T-helper 1 cell treated with Interleukin-12 subunit alpha and Interleukin-12 subunit beta and Interleukin-4 antibody, amounts not matched to agents 30 ng/mL and 1 ng/mL, for 36 hours (primary cell): ENCODE data around the gene ROBO1. TPM values are rescaled to one million over a fixed set of nuclear protein-coding genes. Genes with fewer than 3 reads are reported as not detected.
"Not testable (repeated sequence)": the region's sequence is repeated elsewhere in the genome, so short reads cannot be mapped to it uniquely, and the experiment has no call there.

Experiments
- intact Hi-C: fragments of 100-400 bp; cut with micrococcal nuclease; formaldehyde crosslinking; loops from one replicate; pipeline ENCODE4 v1.15.1; 2024
- total RNA-seq: library from RNA; stranded (reverse); gene quantifications from 2 replicates; pipeline ENCODE4 v1.2.3, GENCODE V29; 2022

Gene ROBO1
- total RNA-seq, 1 donor from 2014 or later: 0.93 TPM

DNA sequence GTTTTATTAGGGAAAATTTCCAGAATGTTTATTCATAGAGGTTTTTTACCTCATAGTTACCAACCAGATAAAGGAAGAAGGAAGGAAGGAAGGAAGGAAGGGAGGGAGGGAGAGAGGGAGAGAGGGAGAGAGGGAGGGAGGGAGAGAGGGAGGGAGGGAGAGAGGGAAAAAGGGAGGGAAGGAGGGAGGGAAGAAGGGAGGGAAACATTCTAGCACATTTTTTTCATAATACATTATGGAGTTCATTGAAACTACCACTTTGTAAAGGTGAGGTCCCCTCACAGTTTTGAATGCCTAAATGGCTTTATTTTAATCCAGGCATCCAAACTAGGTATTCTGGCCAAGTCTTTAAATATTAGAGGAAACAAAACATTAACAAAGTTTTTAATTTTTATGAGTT is 1049.1 kb downstream of the ROBO1 start:
- intact Hi-C loops: no loop called here

DNA sequence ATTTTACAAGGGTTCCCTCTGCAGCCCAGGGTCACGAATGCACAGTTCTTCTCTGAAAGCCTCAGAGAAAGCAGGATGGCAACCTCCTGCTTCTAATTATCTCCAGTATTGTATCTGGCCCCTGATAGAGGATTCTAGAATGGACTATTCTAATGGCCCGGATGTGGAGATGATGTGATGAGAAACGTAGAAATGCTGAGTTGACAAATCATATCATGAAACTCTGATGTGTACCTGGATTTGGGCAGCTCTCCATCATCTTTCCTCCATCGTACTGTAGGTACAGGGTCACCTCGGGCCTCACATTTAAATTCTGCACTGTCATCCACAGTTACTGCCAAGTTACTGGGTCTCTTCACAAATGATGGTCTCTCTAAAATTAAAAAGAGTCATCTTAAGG is 1050.8 kb downstream of the ROBO1 start:
- intact Hi-C loops: no loop called here

DNA sequence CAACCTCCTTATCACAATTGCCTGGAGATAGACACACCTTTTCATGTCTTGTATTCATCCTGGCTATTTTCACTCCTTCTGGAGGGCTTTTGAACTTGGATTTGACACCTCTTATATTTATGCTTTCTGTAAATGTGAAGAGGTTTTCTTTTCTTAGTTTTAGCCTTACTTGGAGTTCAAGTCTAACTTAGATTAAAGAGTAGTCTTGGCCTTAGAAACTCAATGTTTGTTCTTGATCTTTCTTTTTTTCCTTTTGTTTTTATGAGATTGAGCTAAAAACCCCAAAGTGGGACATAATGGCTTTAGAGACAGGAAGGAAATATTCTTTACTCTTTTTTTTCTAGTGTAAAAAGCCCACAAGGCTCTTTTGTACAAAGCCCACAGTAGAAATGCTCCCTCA is 1054.9 kb downstream of the ROBO1 start:
- intact Hi-C loops: no loop called here

DNA sequence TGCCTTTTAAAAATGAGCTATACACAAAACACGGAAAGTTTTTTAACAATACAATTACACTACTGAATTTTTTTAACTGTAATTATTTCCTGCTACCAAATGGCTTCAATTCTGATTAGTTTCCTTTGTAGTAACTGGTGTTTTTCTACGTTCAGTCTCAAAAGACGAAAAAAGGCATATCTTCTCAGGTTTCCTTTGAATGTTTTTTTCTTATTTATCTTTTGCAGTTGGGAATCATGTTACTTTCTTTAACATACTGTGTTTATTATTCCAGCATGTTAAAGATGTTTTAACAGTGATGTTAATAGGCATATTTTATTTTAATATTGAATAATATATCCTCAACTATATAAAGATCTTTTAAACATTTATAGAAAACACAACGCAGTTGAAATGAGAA is 1055.5 kb downstream of the ROBO1 start:
- intact Hi-C loops: no loop called here

DNA sequence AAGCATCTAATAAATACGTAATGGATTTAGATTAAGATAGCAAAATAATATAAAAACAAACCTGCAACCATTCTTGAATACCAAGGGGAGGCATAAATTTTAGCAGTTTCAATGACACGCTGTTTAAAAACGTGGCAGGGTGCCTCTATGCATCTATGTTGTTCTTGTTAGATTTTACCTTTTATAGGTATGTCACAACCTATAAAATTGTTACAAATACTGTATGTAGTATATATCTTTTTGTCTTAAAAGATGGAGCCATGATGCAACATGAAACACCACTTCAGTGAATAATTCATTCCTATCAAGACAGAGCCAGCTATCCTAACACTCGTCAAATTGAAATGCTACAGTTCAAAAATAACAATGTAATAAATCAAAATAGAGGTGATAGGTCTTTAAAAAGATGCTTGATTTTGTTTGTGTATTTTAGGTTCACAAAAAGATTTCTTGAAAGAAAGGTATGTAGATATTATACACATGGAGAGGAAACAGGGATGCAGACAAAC is 1059.2 kb downstream of the ROBO1 start:
- intact Hi-C loops: no loop called here

DNA sequence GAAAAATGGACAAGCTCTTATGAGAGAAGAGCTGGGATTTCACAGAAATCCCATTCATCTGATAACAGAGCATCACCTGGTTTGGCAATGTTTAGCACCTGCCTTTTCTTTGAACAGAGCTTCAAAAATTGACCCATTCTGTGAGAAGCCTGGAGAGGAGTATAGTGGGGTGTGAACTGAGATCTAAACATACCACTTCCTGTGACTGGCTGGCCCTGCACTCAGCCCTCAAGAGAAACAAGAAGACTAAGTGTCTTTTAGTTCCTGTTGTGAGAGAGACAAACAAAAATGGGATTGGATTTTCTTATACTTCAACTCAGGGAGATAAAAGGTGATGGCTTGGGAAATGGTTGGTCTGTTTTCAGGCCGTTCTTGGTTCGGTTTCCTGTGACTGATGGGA is 1060.2 kb downstream of the ROBO1 start:
- intact Hi-C loops: no loop called here

DNA sequence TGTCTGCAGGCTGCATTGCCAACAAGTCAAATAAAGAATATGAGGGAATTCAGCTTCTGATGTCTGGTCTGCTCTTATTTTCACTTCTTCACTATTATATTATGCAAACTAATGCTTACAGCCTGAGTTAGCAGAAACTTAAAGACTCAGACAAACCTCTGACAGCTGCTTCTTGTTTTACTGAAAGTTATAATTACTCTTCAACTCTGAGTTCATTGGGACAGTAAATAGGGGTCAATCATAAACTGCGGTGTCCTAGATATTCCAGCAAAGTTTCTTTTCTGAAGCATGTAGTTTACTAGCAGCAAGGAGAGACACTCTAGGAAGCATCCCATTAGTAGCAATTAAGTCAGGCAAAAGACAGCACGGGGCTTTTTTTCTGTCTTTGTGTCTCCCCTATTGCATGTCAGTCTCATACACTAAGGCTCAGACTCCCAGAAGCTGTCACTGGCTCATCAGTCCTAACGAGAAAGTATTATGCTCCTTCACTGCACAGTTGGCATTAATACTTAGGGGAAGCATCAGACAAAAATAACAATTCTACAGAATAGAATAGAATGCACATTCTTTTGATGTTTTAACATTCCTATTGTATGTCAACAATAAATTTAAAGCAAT is 1060.8 kb downstream of the ROBO1 start:
- intact Hi-C loops: no loop called here

DNA sequence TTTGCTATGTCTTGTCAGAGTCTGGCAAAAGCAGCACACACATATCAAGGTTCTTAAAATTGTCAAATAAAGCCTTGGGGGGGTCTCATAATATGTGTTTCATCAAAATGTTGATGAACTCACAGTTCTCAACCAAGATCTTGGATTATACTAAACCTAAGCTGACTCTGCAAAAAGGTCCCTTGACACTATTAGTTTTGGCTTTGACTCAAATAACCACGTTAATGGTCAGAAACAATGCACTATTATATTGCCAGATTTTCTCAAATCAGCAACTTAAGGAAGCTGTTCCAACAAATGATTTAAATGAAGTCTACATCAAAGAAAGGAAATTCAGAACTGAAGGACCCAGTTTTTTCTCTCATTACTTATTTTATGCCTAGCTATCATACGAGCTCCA is 1063.9 kb downstream of the ROBO1 start:
- intact Hi-C loops: no loop called here

DNA sequence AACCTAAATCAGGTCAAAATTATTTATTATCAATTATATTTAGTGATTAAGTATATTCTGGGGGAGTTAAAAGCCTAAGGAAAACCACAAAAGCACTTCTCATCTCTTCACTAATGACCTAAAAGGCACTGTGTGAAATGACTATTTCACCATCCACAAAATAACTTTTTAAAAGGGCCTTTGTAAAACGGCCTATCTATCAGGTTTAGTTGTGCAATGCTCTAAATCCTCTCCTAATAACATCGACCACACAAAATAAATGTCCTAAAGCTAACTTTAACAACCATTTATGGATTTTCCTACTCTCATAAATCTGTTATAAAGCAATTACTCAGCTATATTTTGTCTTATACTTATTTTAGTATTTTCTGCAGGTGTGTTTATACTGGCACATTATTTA is 1066.3 kb downstream of the ROBO1 start:
- intact Hi-C loops: no loop called here

DNA sequence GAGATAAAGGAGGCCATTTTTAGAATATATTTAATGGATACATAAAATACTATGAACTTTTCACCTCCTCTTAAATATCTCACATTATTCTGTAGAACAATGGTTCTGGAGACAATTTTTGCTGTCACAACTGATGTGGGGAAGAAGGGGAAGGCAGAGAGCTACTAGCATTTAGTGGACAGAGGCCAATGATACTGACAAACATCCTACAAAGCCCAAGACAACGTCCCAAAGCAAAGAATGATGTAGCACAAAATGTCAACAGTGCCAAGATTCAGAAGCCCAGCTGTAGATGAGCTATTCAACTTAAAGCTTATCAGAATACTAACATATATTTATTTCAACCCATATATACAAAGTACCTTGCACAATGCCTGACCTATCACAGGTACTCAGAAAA is 1069.4 kb downstream of the ROBO1 start:
- intact Hi-C loops: no loop called here

DNA sequence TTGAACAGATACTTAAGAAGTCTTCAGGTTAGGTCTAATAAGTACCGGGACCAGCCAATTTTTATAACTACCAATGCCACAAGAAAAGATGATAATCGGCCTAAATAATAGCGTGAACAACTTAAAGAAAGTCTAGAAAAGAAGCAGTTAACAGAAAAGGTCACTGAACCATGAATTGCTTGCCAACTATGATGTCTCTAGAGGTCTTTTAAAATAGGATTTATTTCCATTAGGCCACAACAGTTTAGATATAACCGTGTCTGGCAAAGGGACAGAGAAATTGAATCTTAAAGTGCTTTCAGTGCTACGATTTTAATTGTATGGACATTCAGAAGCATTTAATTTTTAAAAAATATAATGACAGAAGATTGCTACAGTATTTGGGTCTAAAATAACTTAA is 1070.4 kb downstream of the ROBO1 start:
- intact Hi-C loops: no loop called here

DNA sequence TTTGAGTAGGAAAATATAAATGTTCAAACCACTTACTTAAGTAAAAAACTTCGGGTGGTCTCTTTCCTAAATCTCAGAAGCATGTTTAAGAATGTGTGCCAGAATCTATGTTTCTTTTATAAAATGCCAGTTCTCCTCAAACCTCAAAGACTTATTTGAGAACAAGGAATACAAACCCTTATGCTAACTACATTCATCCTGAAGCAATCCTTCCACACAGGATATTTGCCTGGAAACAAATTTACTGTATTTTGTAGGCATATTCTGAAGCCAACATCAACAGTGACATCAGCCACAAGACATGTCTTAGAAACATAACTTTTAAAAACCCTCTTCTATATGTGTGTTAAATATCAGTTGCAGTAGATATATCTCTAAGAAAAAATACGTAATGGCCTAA is 1077.0 kb downstream of the ROBO1 start:
- intact Hi-C loops: no loop called here

DNA sequence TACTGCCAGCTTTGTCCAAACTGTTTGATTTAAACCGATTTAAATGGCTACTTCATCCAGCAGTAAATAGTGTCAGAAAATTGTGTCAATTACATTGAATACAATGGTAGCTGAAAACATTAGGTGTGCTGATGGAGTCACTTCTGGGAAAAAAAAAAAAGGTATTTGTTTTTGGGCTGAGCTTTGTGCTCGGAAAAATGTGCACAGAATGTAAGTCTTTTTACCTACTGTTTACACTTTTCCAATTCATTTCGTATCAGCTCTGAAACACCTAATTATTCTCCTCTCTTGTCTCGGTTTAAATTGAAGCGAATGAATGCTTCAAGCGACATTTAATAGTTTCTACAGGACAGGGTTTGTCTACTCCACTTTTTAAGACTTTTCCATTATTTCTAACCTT is 1078.4 kb downstream of the ROBO1 start:
- intact Hi-C loops: no loop called here

DNA sequence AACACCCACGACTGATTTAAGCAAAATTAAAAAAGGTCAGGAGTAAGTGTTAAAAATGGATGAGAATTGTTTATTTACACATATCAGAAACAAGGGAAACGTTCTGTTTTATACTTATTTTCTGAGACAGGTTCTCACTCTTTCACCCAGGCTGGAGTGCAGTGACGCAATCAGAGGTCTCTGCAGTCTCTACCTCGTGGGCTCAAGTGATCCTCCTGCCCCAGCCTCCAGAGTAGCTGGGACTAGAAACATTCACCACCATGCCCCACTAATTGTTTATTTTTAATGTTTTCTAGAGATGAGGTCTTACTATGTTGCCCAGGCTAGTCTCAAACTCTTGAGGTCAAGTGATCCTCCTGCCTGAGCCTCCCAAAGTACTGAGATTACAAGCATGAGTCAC is 1080.3 kb downstream of the ROBO1 start:
- intact Hi-C loops: no loop called here

DNA sequence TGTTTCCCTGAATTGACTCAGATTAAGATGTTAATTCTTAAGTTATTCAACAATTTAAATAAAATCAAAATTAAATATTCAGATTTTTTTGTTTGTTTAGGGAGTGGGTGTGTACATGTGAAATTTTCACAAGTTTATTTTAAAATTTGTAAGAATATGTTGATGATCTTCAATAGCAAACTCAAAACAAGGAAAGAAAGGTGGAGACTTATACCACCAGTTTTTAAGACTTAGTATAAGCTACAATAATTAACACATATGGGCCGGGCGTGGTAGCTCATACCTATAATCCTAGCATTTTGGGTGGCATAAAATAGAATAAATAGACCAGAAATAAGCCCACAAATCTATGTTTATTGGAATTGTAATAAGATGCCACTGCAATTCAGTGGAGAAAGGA is 1084.5 kb downstream of the ROBO1 start:
- intact Hi-C loops: no loop called here

DNA sequence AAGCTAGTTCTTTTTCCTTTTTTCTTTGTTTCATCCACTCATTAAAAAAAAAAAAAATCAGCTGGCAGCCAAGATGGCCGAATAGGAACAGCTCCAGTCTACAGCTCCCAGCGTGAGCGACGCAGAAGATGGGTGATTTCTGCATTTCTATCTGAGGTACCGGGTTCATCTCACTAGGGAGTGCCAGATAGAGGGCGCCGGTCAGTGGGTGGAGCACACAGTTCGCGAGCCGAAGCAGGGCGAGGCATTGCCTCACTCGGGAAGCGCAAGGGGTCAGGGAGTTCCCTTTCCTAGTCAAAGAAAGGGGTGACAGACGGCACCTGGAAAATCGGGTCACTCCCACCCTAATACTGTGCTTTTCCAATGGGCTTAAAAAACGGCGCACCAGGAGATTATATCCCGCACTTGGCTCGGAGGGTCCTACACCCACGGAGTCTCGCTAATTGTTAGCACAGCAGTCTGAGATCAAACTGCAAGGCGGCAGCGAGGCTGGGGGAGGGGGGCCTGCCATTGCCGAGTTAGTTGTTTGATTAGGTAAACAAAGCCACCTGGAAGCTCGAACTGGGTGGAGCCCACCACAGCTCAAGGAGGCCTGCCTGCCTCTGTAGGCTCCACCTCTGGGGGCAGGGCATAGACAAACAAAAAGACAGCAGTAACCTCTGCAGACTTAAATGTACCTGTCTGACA is 1092.5 kb downstream of the ROBO1 start:
- intact Hi-C loops: not testable (repeated sequence)

DNA sequence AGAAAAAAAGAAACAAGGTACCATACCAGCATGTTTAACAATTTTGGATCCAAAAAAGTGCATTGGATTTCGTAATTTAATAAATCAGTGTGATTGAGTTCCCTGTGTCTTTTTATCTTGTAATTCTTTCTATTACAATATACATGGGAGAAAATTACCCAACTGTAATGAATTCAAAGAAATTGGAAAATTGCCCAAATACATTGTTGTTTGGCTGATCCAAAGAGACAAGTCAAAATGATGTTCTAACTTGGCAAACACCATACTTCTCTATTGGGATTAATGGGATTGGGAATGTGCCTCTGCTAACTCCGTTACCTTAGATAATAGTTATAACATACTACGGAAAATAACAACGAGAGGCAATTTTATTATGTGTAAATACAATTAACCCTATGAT is 1097.1 kb downstream of the ROBO1 start:
- intact Hi-C loops: no loop called here

DNA sequence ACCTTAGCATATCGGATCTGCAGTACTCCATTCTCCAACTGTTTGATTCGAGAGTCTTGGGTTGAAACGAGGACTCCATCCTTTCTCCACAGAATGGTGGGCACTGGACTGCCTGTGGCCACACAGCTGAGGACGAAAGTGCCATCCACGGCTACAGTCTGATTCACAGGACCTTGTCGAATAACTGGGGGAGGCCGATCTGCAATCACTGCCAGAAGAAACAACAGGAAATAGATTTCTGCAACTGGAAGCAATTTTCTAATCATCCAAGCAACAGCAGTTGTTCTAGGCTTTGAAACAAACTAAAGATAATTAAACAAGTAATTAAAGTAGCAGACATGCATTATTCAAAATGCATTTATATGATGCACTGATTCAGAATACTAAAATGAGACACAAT is 1097.7 kb downstream of the ROBO1 start:
- intact Hi-C loops: no loop called here

DNA sequence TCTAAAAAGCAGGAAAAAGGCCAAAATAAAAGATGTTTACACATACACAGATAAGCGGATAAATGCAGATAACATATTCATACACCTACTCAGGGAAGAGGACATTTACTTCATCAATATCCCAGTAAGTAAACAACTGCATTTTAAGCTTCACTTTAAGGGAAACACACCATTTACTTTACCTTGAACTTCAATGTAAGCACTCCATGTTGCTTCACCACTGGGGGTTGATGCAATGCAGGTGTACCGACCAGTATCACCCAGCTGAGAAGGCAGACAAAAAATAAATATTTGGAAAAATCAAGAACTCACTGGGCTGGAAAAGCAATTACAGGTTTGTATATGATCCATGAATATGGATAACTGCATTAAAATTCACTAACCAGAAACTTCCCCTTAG is 1099.5 kb downstream of the ROBO1 start:
- intact Hi-C loops: no loop called here

DNA sequence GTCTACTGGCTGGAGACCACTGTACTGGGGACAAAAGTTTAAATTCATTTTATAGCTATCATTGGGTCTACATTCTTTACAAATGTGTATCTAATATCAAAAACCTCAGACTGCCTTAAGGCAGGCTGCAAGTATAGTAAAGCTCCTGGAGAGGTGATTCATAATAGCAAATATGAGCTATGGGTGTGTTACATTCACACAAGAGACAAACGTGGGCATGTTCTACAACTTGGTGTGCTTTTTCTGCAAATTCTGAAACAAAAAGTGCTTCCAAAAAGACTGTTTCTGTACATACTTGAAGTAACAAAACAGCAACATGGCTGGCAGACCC is 1101.4 kb downstream of the ROBO1 start:
- intact Hi-C loops: no loop called here

DNA sequence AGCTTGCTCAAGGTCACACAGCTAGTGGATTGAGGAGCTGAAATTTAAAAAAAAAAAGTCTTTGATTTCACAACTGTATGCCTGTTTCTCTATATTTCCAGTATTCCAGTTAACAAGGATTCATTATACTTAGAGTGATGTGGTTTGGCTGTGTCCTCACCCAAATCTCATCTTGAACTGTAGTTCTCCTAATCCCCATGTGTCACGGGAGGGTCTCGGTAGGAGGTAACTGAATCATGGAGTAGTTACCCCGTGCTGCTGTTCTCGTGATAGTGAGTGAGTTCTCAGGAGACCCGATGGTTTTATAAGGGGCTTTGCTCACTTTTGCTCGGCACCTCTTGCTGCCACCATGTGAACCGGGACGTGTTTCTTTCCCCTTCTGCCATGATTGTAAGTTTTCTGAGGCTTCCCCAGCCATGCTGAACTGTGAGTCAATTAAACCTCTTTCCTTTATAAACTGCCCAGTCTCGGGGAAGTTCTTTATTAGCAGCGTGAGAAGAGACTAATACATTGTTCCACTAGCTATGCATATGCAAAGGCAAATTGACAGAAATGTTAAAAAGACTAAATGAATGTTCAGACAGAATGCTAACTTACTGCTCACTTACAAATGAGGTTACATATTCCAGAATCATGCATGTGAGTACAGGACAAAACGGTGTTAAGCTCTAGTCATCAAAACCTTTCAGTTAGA is 1101.9 kb downstream of the ROBO1 start:
- intact Hi-C loops: no loop called here

DNA sequence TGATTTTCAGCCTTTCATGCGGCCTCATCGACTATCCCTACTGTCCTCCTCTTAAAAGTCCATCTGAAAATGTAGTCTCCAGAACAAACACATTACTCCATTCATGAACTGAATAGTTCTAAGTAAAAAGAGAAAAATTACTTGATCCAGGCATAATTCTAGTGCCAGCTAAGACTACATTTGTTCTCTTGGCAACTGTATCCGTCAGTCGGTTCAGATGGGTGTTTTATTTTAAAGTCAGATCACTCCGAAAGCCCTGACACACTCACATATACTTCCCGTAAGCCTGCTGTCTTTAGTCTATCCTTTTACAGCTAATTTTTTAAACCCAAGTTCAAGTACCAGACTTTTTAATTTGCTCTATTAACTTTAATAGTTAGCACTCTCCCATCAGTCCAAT is 1102.7 kb downstream of the ROBO1 start:
- intact Hi-C loops: no loop called here

DNA sequence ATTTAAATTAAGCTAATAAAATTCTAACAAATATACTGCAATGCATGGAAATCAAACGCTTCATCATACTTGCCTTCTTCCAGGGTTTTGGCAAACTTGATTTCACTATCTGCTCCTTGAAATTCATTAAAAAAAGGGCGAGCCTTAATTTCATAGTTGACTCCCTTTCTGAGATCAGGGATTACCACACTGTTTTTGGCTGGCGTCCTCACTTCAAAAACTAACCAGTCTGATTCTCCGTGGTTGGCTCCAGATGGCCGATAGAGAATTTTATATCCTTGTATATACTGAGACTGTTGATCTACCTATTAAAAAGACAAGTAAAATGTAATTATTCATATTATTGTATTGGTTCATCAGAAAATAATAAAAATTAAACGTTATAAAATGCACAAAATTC is 1106.8 kb downstream of the ROBO1 start:
- intact Hi-C loops: no loop called here
